Measurements from ENCODE around the gene MUSTN1.

- TF ChIP-seq CTCF (IDR thresholded peaks at IDR 0.05; ENCODE audit: insufficient read depth, low read depth, low read length) (no peak), EZH2 (IDR thresholded peaks at IDR 0.05; ENCODE audit: insufficient read depth, low read length) (no peak)
Measured at GRCh38 chr3:52792413-52792812, 42.4 kb downstream of the MUSTN1 start.
